ENCODE measurements around the gene SCGN. TPM values are rescaled to one million over a fixed set of nuclear protein-coding genes. Genes with fewer than 3 reads are reported as not detected.
A peak's percentile ranks its signal among the peaks of the same experiment; 100 is the strongest.

The SCGN gene
- total RNA-seq, 1 donor from 2014 or later = not detected

DNA sequence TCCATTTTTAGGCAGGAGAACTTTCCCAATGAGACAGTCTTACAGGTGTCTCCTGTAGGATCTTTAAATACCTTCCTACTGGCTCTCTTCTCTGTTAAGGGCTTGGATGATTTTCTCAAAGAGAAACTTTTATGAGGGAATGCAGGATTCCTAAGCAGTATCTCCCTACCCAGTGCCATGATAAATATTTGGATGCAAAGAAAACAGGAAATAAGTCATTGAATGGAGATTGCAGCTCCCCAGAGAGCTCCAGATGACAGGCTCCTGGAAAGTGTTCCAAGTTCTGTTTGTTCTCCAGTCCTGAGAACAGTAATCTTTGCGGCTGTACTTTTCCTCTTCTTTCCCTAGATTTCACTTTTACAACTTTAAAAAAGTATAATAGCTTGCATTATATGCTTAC lies 2.4 kb upstream of the SCGN start:
- peaks cover 6% of the 10 kb centered on the region for H3K27me3 ChIP-seq (ENCODE audit: control insufficient read depth, insufficient read depth, low read length)

DNA sequence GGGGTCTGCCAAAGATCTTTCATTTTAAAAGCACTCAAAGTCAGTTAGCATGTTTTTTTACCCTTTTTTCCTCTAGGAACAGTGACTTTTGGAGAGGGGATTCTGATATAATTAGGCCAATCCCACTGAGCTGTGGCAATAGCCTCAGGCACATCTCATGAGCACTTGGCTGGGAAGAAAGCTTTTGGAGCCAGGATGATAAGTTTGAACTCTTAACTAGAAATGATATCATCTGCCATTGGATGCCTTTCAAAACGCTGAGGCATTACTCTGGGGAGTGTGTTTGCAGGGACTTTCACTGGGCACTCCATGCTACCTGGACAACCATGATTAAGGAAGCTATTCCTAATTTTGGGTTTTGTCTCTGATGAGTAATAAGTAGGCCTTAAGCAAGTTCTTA lies 3.7 kb downstream of the SCGN start:
- DNase-seq (ENCODE audit: low read depth) = no peak
- Histone ChIP-seq H3K4me3 (ENCODE audit: low read depth, low read length) (no peak overlapping the region), H3K36me3 (ENCODE audit: control insufficient read depth, insufficient read depth, low read length) (no peaks in the 10 kb centered on the region), H3K27me3 (ENCODE audit: control insufficient read depth, insufficient read depth, low read length) (peaks cover 6% of the 10 kb centered on the region)
- TF ChIP-seq, protein P1, sequence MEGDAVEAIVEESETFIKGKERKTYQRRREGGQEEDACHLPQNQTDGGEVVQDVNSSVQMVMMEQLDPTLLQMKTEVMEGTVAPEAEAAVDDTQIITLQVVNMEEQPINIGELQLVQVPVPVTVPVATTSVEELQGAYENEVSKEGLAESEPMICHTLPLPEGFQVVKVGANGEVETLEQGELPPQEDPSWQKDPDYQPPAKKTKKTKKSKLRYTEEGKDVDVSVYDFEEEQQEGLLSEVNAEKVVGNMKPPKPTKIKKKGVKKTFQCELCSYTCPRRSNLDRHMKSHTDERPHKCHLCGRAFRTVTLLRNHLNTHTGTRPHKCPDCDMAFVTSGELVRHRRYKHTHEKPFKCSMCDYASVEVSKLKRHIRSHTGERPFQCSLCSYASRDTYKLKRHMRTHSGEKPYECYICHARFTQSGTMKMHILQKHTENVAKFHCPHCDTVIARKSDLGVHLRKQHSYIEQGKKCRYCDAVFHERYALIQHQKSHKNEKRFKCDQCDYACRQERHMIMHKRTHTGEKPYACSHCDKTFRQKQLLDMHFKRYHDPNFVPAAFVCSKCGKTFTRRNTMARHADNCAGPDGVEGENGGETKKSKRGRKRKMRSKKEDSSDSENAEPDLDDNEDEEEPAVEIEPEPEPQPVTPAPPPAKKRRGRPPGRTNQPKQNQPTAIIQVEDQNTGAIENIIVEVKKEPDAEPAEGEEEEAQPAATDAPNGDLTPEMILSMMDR (IDR thresholded peaks at IDR 0.05; ENCODE audit: insufficient read depth, low read length, poor library complexity, severe bottlenecking) = no peak

More for the DNA sequence above, 2.4 kb upstream of the SCGN start:
- Histone ChIP-seq H3K36me3 (ENCODE audit: control insufficient read depth, insufficient read depth, low read length) (no peaks in the 10 kb centered on the region), H3K4me3 (ENCODE audit: low read depth, low read length) (no peak overlapping the region)
- TF ChIP-seq, protein P1 (IDR thresholded peaks at IDR 0.05; ENCODE audit: insufficient read depth, low read length, poor library complexity, severe bottlenecking) = no peak
- DNase-seq (ENCODE audit: low read depth) = no peak

DNA sequence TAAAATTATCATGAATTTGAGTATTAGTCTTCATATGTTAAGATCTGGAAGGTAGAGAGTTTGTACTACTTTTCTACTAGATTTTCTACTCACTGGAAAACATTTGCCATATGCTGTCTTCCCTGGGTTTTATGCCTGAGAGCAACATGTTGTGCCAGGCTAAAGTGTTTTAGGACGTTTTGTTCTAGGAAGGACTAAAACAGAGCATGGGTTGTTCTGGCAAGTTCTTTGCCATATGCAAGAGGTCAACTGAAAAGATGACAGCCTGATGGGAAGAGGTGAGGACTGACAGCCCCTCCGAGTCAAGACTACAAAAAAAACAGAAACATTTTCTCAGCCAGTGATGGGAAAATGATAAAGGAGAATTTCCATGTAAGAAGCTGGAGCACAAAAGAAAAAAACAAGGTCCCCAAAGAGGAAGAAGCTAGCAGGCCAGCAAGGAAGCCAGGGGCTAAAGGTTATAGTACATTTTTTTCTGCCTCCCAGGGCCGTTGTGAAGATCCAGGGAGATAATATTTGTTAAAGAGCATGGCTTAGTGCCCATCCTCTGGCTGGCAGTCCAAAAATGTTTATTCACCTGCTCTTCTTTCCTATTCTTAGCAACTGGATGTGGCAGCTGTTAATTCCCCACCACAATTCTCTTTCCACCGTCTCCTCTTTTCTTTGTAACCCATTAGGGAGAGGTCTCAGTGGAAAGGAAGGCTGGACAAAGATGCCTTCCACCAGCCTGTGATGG lies 7.8 kb downstream of the SCGN start:
- TF ChIP-seq, protein P1 (IDR thresholded peaks at IDR 0.05; ENCODE audit: insufficient read depth, low read length, poor library complexity, severe bottlenecking) = no peak
- DNase-seq (ENCODE audit: low read depth) = no peak
- H3K36me3 ChIP-seq (ENCODE audit: control insufficient read depth, insufficient read depth, low read length) = no peaks in the 10 kb centered on the region
- no peaks in the 10 kb centered on the region for H3K27me3 ChIP-seq (ENCODE audit: control insufficient read depth, insufficient read depth, low read length)
- no peak overlapping the region for H3K4me3 ChIP-seq (ENCODE audit: low read depth, low read length)

DNA sequence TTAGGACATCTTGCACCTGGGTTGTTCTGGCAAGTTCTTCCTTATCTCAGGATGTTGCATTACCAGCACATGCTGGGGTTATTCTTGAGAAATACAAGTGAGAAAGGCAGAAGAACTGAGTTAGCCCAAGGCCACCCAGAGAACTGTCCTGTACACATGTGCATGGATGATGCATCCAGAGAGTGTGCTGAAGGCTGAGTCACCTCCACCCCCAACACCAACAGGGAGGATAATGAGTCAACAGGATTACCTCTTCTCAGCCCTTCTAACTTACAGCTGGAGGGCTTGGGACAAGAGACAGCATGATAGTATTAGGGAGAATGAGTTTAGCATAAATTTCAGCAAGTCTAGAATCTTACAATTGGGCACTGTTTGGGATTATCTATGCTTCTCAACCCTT lies 8.5 kb downstream of the SCGN start:
- H3K36me3 ChIP-seq (ENCODE audit: control insufficient read depth, insufficient read depth, low read length) = no peaks in the 10 kb centered on the region
- peak; percentile 63 for DNase-seq (ENCODE audit: low read depth)
- TF ChIP-seq, protein P1 (IDR thresholded peaks at IDR 0.05; ENCODE audit: insufficient read depth, low read length, poor library complexity, severe bottlenecking) = no peak
- no peaks in the 10 kb centered on the region for H3K27me3 ChIP-seq (ENCODE audit: control insufficient read depth, insufficient read depth, low read length)
- H3K4me3 ChIP-seq (ENCODE audit: low read depth, low read length) = no peak overlapping the region

DNA sequence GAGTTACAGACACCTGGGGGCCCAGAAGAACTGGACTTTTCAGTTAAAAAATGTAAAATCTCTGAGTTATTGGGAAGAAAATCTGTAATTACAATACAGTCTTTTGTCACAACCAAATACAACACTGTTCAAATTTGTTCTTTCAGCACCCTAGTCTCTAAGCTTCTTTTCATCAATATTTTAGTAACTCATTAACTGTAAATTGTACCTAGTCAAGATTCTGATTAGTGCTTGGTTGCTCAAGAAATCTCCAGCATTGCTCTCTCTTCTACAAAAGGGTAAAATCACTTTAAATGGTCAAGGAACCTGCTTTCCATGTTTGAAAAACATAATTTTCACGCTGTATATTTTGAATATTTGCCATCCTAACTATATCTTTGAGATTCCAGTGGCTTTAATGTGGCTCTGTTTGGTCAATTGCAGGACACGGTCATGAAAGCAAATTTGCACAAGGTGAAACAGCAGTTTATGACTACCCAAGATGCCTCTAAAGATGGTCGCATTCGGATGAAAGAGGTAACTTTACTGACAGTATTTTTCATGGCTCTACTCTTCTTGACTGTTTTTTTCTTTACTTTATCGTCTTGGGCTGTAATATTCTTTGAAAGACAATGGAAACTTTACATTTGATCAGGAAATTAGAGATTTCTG lies 9.2 kb downstream of the SCGN start:
- Histone ChIP-seq H3K36me3 (ENCODE audit: control insufficient read depth, insufficient read depth, low read length) (no peaks in the 10 kb centered on the region), H3K4me3 (ENCODE audit: low read depth, low read length) (no peak overlapping the region), H3K27me3 (ENCODE audit: control insufficient read depth, insufficient read depth, low read length) (no peaks in the 10 kb centered on the region)
- TF ChIP-seq, protein P1 (IDR thresholded peaks at IDR 0.05; ENCODE audit: insufficient read depth, low read length, poor library complexity, severe bottlenecking) = no peak
- no peak for DNase-seq (ENCODE audit: low read depth)

Data from kidney epithelial cell (primary cell).